Activated naive CD4-positive, alpha-beta T cell treated with anti-CD3 and anti-CD28 coated beads, Interleukin-2, amount 50 U/mL, for 24 hours (primary cell): ENCODE results near the gene LSM4.
A peak's percentile ranks its signal among the peaks of the same experiment; 100 is the strongest.
"Not testable (repeated sequence)": the region's sequence is repeated elsewhere in the genome, so short reads cannot be mapped to it uniquely, and the experiment has no call there.

Source experiments
- H3K27ac Mint-ChIP-seq: one replicate; pipeline ENCODE4 v1.8.0; 2021; ENCODE audit warnings: mild to moderate bottlenecking, mixed read lengths
- H3K27me3 Mint-ChIP-seq: one replicate; pipeline ENCODE4 v1.8.0; 2021; ENCODE audit warnings: mixed read lengths
- H3K36me3 Mint-ChIP-seq: one replicate; pipeline ENCODE4 v1.8.0; 2021; ENCODE audit warnings: mixed read lengths
- H3K4me1 Mint-ChIP-seq: one replicate; pipeline ENCODE4 v1.8.0; 2021; ENCODE audit warnings: mixed read lengths
- H3K4me3 Mint-ChIP-seq: one replicate; pipeline ENCODE4 v1.8.0; 2021; ENCODE audit warnings: mild to moderate bottlenecking, mixed read lengths
- H3K9me3 Mint-ChIP-seq: one replicate; pipeline ENCODE4 v1.8.0; 2021; ENCODE audit warnings: mixed read lengths

LSM4 gene

DNA sequence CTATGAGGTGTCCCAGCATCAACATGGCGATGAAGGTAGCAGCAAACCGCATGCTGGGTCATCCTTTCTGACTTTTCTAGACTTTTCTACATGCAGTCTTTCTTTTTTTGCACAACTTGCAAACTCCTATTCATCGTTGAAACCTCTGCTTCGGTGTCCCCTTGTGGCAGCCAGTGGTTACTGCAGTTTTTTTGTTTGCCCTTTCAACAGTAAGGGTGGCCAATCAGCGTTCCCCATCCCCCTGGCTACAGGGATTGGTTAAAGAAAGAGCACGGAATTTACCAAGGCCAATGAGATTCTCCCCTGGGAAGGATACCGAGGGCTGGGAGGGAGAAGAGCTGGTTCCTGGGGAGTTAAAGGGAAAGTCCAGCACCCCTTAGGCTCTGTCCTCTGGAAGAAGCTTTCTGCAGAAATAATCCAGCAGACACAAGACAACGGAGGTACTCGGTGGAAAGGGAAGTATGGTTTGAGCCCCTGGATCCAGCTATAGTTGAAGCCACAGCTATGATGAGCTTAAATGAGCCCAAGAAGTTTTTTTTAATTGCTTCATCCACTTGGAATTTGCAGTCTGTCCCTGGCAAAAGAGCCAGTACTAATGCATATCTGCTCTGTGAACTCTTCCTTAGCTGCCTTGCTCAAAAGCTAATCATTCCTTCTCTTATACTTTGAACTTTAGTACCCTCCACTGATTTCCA is 5.6 kb upstream of the LSM4 start:
- Mint-ChIP-seq H3K4me3 (peak overlapping the region; percentile 69), H3K36me3 (no peaks in the 10 kb centered on the region), H3K9me3 (no peaks in the 10 kb centered on the region), H3K27me3 (no peaks in the 10 kb centered on the region), H3K4me1 (peaks cover 23% of the 10 kb centered on the region), H3K27ac (peak overlapping the region; percentile 26)

DNA sequence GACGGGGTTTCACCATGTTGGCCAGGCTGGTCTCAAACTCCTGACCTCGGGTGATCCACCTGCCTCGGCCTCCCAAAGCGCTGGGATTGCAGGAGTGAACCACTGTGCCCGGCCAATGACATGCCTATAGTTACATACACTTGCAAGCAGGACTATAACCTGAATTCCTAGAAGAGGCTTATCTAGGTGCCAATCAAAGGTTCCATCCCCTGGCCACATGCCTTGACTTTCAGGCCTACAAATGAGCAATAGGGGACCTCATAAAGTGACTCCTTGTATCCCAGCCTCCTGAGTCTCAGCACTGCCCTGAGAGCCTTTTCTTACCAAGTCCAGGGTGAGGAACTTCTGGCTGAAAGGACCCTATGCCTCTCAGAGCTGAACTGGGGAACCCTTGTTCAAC is 3.9 kb upstream of the LSM4 start:
- H3K4me3 Mint-ChIP-seq, result no peak overlapping the region
- no peaks in the 10 kb centered on the region for H3K9me3 Mint-ChIP-seq
- H3K27me3 Mint-ChIP-seq, result no peaks in the 10 kb centered on the region
- H3K27ac Mint-ChIP-seq, result no peak overlapping the region
- H3K36me3 Mint-ChIP-seq, result peaks cover 2% of the 10 kb centered on the region
- peaks cover 35% of the 10 kb centered on the region for H3K4me1 Mint-ChIP-seq

DNA sequence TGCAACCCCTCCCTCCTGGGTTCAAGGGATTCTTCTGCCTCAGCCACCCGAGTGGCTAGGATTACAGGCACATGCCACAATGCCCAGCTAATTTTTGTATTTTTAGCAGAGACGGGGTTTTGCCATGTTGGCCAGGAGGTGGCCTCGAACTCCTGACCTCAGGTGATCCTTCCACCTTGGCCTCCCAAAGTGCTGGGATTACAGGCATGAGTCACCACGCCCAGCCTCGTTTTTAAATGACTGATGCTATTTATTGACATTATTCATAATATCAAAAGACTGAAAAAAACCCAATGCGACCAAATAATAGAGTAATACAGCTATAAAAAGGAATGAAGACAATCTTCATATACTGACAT is 1.5 kb upstream of the LSM4 start:
- H3K9me3 Mint-ChIP-seq, H3K27me3 Mint-ChIP-seq, H3K27ac Mint-ChIP-seq, H3K36me3 Mint-ChIP-seq, H3K4me3 Mint-ChIP-seq: not testable (repeated sequence)
- H3K4me1 Mint-ChIP-seq, result peaks cover 54% of the 10 kb centered on the region

DNA sequence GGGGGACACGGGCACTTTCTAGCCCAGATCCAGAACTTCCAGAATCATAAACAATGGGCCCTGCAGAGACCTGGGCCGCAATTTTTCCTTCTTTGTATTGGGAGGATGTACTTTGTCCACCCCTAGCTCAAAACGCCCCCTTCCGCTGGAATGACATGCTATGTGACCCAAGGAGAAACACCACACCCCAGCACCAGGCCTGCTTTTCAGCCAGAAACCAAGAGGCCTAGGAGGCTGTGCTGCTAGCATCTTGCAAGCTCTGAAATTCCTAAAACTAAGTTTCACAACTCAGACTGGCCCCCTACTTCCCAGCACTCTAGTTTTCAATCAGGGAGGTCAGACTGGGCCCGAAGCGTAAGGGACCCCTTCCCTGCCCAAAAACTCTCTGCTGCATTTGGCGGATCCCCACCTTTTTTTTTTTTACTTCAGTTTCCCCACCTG is 538 bp downstream of the LSM4 start:
- Mint-ChIP-seq H3K4me1 (peaks cover 58% of the 10 kb centered on the region), H3K4me3 (peak overlapping the region; percentile 92), H3K9me3 (no peaks in the 10 kb centered on the region), H3K27ac (peak overlapping the region; percentile 71), H3K27me3 (no peaks in the 10 kb centered on the region), H3K36me3 (peaks cover 6% of the 10 kb centered on the region)

DNA sequence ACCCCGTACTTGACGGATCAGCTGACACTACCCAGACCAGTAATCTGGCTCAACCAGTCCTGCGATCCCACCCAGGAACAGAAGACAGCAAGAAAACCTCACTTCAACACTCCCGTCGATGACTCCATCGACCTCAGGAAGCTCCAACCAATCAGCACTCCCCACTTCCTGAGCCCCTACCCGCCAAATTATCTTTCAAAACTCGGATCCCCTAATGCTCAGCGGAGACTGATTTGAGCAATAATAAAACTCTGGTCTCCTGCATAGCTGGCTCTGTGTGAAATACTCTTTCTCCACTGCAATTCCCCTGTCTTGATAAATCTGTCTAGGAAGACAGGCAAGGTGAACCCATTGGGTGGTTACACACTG is 1.2 kb downstream of the LSM4 start:
- H3K4me1 Mint-ChIP-seq, result peaks cover 58% of the 10 kb centered on the region
- no peaks in the 10 kb centered on the region for H3K9me3 Mint-ChIP-seq

DNA sequence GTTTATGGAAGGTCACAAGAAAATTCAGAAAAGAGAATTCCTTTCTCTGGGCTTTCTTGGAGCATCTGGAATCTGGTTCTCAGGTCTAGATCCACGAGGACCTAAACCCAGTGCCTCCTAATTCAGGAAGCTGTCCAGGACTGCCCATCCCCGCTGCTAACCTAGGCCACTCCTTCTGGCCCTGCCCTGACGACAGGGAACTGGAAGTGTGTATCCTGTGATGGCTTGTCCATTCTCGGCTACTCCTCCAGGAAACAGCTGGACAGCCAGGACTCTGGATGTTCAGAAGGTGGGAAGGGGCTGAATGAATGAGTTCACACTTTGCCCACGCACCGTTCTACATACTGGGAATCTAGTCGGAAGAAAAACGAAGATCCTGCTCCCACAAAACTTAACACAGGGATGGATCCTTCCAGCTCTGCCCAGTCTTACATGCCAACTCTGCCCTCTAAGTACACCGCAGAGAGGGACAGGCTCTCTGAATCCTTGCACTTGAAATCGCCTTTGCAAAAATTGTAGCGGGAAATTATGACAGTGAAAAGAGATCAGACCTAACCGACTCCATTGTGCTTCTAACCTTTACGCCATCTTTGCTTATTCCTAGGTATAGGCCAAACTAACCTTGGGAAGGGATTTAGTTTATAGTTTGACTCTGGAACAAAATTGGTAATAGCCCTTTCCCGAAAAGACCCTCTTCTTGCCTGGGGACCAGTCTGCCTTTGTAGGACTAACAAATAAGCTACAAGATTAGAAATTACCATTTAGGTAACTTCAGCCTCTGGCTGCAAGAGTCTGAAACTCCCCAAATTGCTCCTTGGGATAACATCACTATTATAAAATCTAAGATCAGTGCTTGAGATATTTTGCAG is 1.8 kb downstream of the LSM4 start:
- H3K9me3 Mint-ChIP-seq, result no peaks in the 10 kb centered on the region
- H3K4me1 Mint-ChIP-seq, result peaks cover 58% of the 10 kb centered on the region
- H3K36me3 Mint-ChIP-seq, result peaks cover 6% of the 10 kb centered on the region
- H3K27me3 Mint-ChIP-seq, result no peaks in the 10 kb centered on the region
- H3K27ac Mint-ChIP-seq, result peak overlapping the region; percentile 71
- peak overlapping the region; percentile 92 for H3K4me3 Mint-ChIP-seq

More for the DNA sequence above, 1.2 kb downstream of the LSM4 start:
- peaks cover 6% of the 10 kb centered on the region for H3K36me3 Mint-ChIP-seq
- H3K27me3 Mint-ChIP-seq, result no peaks in the 10 kb centered on the region
- peak overlapping the region; percentile 71 for H3K27ac Mint-ChIP-seq
- peak overlapping the region; percentile 92 for H3K4me3 Mint-ChIP-seq

DNA sequence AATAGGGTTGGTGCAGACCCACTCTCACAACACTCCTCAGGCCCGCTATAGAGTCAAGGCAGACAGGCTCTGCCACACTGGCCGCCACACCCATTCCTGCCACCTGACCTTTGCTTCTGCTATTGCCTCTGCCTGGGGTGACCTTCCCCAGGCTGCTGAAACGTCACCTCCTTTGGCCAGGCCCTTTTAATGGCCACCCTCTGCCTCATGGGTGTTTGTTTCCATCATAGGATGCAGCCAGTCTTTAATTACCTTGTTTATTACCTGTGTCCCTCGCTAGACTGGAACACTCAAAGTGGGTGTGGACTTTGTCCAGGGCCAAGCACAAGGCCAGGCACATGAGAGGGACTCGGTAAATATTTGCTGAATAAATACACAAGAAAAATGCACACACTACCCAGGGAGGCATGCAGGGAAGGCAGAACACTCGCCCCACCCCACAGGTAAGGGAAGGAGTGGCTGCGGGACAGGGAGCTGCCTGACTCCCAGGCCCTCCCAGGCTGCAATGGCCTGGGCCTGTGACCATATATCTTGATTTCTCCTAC is 3.2 kb downstream of the LSM4 start:
- H3K27me3 Mint-ChIP-seq, result no peaks in the 10 kb centered on the region
- peaks cover 65% of the 10 kb centered on the region for H3K4me1 Mint-ChIP-seq
- peaks cover 6% of the 10 kb centered on the region for H3K36me3 Mint-ChIP-seq
- no peaks in the 10 kb centered on the region for H3K9me3 Mint-ChIP-seq
- peak overlapping the region; percentile 85 for H3K27ac Mint-ChIP-seq
- H3K4me3 Mint-ChIP-seq, result peak overlapping the region; percentile 60

DNA sequence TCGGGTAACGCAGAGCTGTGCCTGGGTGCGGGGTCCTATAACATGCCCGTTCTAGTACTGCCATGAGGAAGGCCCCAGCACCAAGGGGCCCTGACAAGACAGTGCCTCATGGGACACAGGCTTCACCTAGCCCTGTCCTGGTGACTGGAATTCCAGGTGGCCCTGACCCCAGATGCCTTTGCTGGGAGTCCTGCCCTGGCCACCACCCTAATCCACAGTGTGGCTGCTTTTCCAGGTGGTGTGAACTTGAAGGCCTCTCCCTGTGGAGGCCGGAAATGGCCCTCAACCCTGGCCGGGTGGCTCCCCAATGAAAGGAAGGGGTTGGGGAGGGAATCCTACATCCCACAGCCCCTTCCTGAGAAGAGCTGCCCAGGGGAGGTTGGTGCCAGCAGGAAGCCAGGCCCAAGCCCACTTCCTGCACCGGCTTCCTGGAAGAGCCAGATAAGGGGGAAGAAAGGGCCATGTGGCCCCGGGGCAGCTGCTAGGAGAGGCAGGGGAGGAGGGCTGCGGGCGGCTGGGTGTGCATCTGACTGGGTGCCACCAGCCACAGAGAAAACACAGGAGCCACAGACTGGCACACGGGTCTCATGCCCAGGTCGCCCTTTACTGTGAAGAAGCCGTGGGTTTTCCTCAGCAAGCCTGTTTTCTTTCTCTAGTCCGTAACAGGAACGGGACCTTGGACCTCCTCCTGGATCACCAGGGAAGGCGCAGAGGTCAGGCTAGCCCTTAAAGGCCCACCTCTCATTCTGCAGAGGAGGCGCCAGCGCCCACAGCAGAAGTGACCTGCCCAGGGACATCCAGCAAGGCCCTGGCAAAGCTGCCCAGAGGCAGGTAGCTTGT is 4.7 kb downstream of the LSM4 start:
- Mint-ChIP-seq H3K27me3 (no peaks in the 10 kb centered on the region), H3K9me3 (no peaks in the 10 kb centered on the region), H3K4me1 (peaks cover 54% of the 10 kb centered on the region), H3K4me3 (peak overlapping the region; percentile 74), H3K27ac (peak overlapping the region; percentile 94), H3K36me3 (peaks cover 6% of the 10 kb centered on the region)

DNA sequence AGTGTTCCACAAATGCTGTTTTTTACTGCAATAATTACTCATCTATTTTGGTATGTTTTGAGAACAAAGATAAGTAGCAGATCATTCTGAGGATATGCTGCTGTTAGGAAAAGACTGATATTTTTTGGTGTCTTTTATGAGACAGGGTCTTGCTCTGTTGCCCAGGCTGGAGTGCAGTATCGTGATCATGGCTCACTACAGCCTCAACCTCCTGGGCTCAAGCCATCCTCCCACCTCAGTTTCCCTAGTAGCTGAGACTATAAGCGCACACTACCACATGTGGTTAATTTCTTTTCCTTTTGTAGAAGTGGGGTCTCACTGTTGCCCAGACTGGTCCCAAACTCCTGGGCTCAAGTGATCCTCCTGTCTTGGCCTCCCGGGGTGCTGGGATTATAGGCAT is 9.5 kb downstream of the LSM4 start:
- Mint-ChIP-seq H3K27ac (no peak overlapping the region), H3K36me3 (no peaks in the 10 kb centered on the region), H3K4me3 (no peak overlapping the region), H3K27me3 (no peaks in the 10 kb centered on the region), H3K9me3 (no peaks in the 10 kb centered on the region), H3K4me1 (peaks cover 15% of the 10 kb centered on the region)

DNA sequence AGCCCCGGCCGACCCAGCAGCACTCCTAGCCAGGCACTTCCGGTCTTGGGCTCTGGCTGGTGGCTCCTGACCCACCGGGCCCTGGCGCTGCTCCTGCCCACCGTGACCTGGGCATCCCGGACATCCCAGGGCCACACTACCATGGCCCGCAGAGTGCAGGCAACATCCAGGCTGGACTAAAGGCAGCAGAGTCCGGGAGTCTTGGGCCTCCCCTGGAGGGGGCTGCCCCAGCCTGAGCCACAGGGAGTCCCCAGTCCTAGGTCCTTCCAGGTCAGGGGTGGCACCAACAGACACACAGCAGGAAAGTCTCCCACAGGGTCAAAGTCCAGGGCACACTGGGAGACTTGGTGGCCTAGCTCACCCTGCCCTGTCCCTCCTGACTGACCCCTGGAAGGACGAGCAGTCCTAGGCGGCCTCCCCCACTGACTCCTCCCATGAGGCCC is 10.8 kb downstream of the LSM4 start:
- peaks cover 13% of the 10 kb centered on the region for H3K4me1 Mint-ChIP-seq
- H3K27me3 Mint-ChIP-seq, result no peaks in the 10 kb centered on the region
- H3K36me3 Mint-ChIP-seq, result no peaks in the 10 kb centered on the region
- no peak overlapping the region for H3K27ac Mint-ChIP-seq
- H3K9me3 Mint-ChIP-seq, result no peaks in the 10 kb centered on the region
- H3K4me3 Mint-ChIP-seq, result no peak overlapping the region

DNA sequence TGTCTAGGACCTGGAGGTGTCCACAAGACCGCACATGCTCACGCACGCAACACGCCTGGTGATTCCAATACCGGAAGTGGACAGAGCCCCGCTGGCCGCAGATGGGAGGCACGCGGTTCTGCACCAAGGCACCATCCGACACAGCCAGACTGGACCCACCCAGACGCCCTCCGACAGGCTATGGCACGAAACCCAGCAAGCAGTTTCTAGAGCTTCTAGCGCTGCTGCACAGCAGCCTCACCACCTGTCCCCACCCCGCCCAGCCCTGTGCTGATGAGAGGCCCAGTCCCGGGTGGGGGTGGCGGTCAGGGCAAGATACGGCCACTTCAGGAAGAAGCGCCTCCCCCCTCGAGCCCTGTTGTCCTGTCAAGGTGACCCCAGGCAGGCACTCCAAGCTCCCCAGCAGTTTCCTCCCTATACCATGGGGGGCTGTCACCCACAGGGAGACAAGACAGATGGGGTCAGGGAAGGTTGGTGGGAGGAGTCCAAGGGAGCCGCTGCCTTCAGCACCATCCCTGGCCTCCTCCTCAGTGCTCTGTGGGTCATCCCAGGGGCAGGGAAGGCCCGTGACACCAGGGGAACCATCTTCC is 11.3 kb downstream of the LSM4 start:
- Mint-ChIP-seq H3K36me3 (peaks cover 3% of the 10 kb centered on the region), H3K27me3 (no peaks in the 10 kb centered on the region), H3K27ac (no peak overlapping the region), H3K9me3 (no peaks in the 10 kb centered on the region), H3K4me1 (peaks cover 18% of the 10 kb centered on the region), H3K4me3 (no peak overlapping the region)

DNA sequence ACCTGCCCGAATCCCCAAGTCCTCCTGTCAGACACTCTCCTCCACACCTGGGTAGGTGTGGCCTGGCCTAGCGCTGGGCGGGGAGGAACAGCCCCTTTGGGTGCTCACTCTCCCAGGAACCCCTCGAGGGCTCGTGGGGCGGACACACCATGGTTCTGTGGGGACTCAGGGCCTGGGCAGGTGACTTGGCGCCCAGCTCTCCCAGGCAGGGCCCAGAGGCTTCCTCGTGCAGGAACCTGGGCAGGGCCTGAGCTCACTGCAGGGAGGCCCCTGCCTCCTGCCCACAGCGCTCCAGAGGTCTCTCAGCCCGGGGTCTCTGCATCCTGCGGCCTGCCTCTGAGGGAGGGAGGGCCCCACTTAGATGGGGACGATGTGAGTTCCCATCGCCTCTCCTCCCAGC is 11.9 kb downstream of the LSM4 start:
- H3K4me3 Mint-ChIP-seq, result no peak overlapping the region
- H3K9me3 Mint-ChIP-seq, result no peaks in the 10 kb centered on the region
- peaks cover 3% of the 10 kb centered on the region for H3K36me3 Mint-ChIP-seq
- no peak overlapping the region for H3K27ac Mint-ChIP-seq
- no peaks in the 10 kb centered on the region for H3K27me3 Mint-ChIP-seq
- peaks cover 19% of the 10 kb centered on the region for H3K4me1 Mint-ChIP-seq

DNA sequence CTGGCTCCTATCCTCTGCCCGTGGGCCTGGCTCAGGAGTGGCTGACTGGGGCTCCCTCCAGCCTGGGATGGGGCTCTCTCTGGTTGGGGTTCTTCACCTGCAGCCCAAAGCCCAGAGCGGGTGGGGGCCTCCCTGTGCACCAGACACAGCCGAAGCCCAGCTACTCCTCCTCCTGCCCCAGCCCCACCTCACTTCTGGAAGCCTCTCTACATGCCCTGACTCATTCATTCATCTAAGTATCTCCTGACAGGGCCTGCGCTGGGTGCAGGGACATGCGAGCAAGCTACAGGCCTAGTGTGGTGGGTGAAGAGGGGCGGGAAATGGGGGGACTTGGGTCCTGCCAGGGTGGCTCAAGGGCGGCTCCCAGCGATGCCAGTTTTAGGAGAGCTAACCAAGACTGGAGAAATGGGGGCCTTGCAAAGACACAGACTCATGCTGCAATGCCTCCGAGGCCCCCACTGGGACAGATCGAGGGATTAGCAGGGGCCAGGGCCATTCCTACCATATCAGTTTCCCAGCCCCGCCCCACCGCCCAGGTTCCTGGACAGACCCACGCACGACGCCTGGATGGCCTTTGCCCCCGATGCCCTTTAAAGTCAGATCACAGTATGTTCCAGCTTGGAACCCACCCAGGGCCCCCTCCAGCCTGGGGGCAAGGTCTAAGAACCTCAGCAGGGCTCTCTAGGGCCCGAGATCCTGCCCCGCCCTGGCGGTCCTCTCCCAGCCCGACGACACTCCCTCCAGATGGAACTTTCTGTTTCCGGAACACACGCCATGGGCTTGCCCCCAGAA is 12.6 kb downstream of the LSM4 start:
- Mint-ChIP-seq H3K4me1 (peaks cover 17% of the 10 kb centered on the region), H3K4me3 (no peak overlapping the region), H3K36me3 (peaks cover 3% of the 10 kb centered on the region)

DNA sequence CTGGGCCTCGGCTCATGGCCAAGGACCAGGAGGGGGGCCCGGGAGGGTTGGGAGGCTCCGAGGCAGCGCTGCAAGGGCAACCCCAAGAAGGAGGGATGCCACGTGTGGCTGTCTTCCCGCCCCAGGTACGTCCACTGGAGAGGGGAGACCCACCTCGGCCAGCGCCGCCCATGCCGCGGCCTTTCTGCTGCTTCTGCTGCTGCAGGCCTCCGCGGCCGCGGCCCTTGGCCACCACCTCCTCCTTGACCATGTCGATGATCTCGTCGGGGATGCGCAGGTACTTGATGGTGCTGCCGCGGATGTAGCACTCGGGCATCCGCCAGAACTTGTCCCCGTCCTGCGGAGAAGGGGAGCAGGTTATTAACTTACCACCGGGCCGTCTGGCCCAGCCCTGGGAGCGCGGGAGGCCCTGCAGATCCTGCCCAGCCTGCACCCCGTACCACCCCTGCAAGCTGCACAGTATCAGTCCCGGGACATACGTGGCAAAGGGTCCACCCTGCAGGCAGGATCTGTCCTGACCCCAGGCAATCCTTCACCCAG is 13.3 kb downstream of the LSM4 start:
- peaks cover 3% of the 10 kb centered on the region for H3K36me3 Mint-ChIP-seq
- no peaks in the 10 kb centered on the region for H3K9me3 Mint-ChIP-seq
- no peak overlapping the region for H3K27ac Mint-ChIP-seq
- peaks cover 24% of the 10 kb centered on the region for H3K4me1 Mint-ChIP-seq
- no peaks in the 10 kb centered on the region for H3K27me3 Mint-ChIP-seq
- H3K4me3 Mint-ChIP-seq, result no peak overlapping the region

More for the DNA sequence above, 12.6 kb downstream of the LSM4 start:
- Mint-ChIP-seq H3K27ac (no peak overlapping the region), H3K27me3 (no peaks in the 10 kb centered on the region), H3K9me3 (no peaks in the 10 kb centered on the region)
